K562 (cell line): ENCODE results near the gene TUBA4B. TPM values are rescaled to one million over a fixed set of nuclear protein-coding genes. Genes with fewer than 3 reads are reported as not detected.
A peak's percentile ranks its signal among the peaks of the same experiment; 100 is the strongest.

Experiments
- ATAC-seq: fragments of 200-7000 bp; cut with Tn5 transposase; 3 replicates; pipeline ENCODE4 v1.9.1; 2020; ENCODE audit warnings: moderate library complexity
- BruUV-seq: library from RNA; stranded (reverse); fragments of 400-500 nt; replicated peaks from 2 replicates; lab custom pipeline; 2021; lab: Mats Ljungman, UMichigan
- CTCF ChIA-PET: fragments of 300-600 bp; formaldehyde crosslinking; extraction: SDS; loops from one replicate; lab custom pipeline; 2021; ENCODE audit warnings: low intra/inter-chr PET ratio; lab: Yijun Ruan, JAX
- POLR2A ChIA-PET: fragments of 300-600, 350-650 bp; sonication (Branson Sonifier 250); formaldehyde crosslinking; extraction: SDS; loops from one replicate; lab custom pipeline; 2021; ENCODE audit warnings: antibody characterized with exemption, inconsistent platforms; lab: Yijun Ruan, JAX
- DNase-seq, 4 experiments: peaks; one replicate each; pipeline versions ENCODE4 v3.0.0 to v3.0.0-alpha.2; 2011 to 2018; ENCODE audit warnings: low spot score in 3 of 4, mixed read lengths in 3 of 4; ENCODE audit errors: extremely low read depth in 1 of 4
- FAIRE-seq: peaks from 2 replicates; lab custom pipeline; 2011; peaks lifted over from hg19 to GRCh38; lab: Jason Lieb, UNC
- H2AFZ ChIP-seq: 2 replicates; pipeline ENCODE4 v1.6.0; 2011; ENCODE audit warnings: low read depth, low read length, control low read depth, inconsistent platforms
- H3K27ac ChIP-seq: fragments of 200-600 bp; 3 replicates; pipeline ENCODE4 v1.8.0; 2011; ENCODE audit warnings: low read depth, mild to moderate bottlenecking, control low read depth, inconsistent platforms, low read length, moderate library complexity, mixed read lengths; ENCODE audit errors: extremely low read depth
- H3K27me3 ChIP-seq, 2 experiments: fragments of 300-600 bp in 1 of 2; 2 replicates in 1 of 2; 3 replicates in 1 of 2; pipeline versions ENCODE4 v1.6.0 to v1.8.0; 2011; ENCODE audit warnings: inconsistent platforms in 2 of 2, low read length in 2 of 2, mild to moderate bottlenecking in 1 of 2, mixed read lengths in 1 of 2, moderate library complexity in 1 of 2; ENCODE audit not compliant: control insufficient read depth in 2 of 2, insufficient read depth in 2 of 2
- H3K36me3 ChIP-seq: fragments of 300-600 bp; 3 replicates; pipeline ENCODE4 v1.8.0; 2011; ENCODE audit warnings: mild to moderate bottlenecking, low read length, inconsistent platforms; ENCODE audit not compliant: control insufficient read depth, insufficient read depth
- H3K4me1 ChIP-seq, 2 experiments: fragments of 200-600 bp in 1 of 2; replicated peaks in 1 of 2; 2 replicates in 1 of 2; 3 replicates in 1 of 2; pipeline versions ENCODE4 v1.5.1 to v1.8.0; 2011; ENCODE audit warnings: inconsistent platforms in 2 of 2, low read length in 2 of 2, mild to moderate bottlenecking in 1 of 2, mixed read lengths in 1 of 2, moderate library complexity in 1 of 2; ENCODE audit not compliant: control insufficient read depth in 2 of 2, insufficient read depth in 2 of 2
- H3K4me2 ChIP-seq: 2 replicates; pipeline ENCODE4 v1.6.1; 2011; ENCODE audit warnings: low read length, control low read depth, inconsistent platforms, mixed read lengths; ENCODE audit not compliant: insufficient read depth
- H3K4me3 ChIP-seq: fragments of 200-600 bp; sonication (generic), shearing (Covaris generic); 2 replicates; pipeline ENCODE4 v1.5.1; 2016; ENCODE audit warnings: control low read depth, inconsistent platforms
- H3K79me2 ChIP-seq: fragments of 200-600 bp; 3 replicates; pipeline ENCODE4 v1.8.0; 2011; ENCODE audit warnings: low read length, inconsistent platforms; ENCODE audit not compliant: control insufficient read depth, insufficient read depth
- H3K9ac ChIP-seq, 2 experiments: 2 replicates each; pipeline versions ENCODE4 v1.6.0 to v1.6.1; 2011; ENCODE audit warnings: low read depth in 2 of 2, low read length in 2 of 2, control low read depth in 1 of 2, inconsistent platforms in 1 of 2, mild to moderate bottlenecking in 1 of 2, mixed read lengths in 1 of 2; ENCODE audit not compliant: insufficient read depth in 1 of 2
- H3K9me1 ChIP-seq: one replicate; pipeline ENCODE4 v1.6.0; 2011; ENCODE audit warnings: inconsistent platforms, mild to moderate bottlenecking, low read length, moderate library complexity; ENCODE audit not compliant: control insufficient read depth, insufficient read depth
- H3K9me3 ChIP-seq: replicated peaks from 2 replicates; pipeline ENCODE4 v1.5.1; 2011; ENCODE audit warnings: low read depth, low read length, inconsistent platforms; ENCODE audit not compliant: control insufficient read depth, insufficient read depth
- H4K20me1 ChIP-seq: replicated peaks from 2 replicates; pipeline ENCODE4 v1.6.1; 2011; ENCODE audit warnings: low read length, inconsistent platforms, mixed read lengths; ENCODE audit not compliant: control insufficient read depth, insufficient read depth
- BCOR ChIP-seq: fragments of 450-650 bp; IDR thresholded peaks from 2 replicates; pipeline ENCODE4 v1.6.1; 2016
- CBFA2T3 ChIP-seq: fragments of 450-650 bp; IDR thresholded peaks from 2 replicates; pipeline ENCODE4 v1.6.1; 2017
- EGR1 ChIP-seq: fragments of 450-650 bp; conservative IDR thresholded peaks from 2 replicates; pipeline ENCODE4 v1.6.1; 2017; ENCODE audit warnings: mild to moderate bottlenecking
- JUN ChIP-seq, 2 experiments: sonication (generic) in 1 of 2; formaldehyde crosslinking in 1 of 2; IDR thresholded peaks; 2 replicates each; pipeline versions ENCODE4 v1.6.1 to v1.8.0; 2012 to 2022; ENCODE audit warnings: borderline replicate concordance in 2 of 2, mild to moderate bottlenecking in 2 of 2, improper control_type of control experiment in 1 of 2, low read depth in 1 of 2, low read length in 1 of 2, missing genetic modification reagents in 1 of 2
- PHTF2 ChIP-seq: fragments of 250-450 bp; sonication (Bioruptor Pico); IDR thresholded peaks from 2 replicates; pipeline ENCODE4 v1.5.0; 2021; ENCODE audit warnings: mild to moderate bottlenecking
- SMARCC2 ChIP-seq: fragments of 450-650 bp; IDR thresholded peaks from 2 replicates; pipeline ENCODE4 v1.6.1; 2017; ENCODE audit warnings: antibody characterized with exemption, moderate library complexity, mild to moderate bottlenecking, low read depth
- ZBTB7A ChIP-seq: IDR thresholded peaks from 2 replicates; pipeline ENCODE4 v1.6.1; 2011; ENCODE audit warnings: low read depth, mild to moderate bottlenecking, low read length, moderate library complexity, borderline replicate concordance; ENCODE audit not compliant: control insufficient read depth
- ZKSCAN3 ChIP-seq: fragments of 250-450 bp; sonication (Bioruptor Pico); IDR thresholded peaks from 2 replicates; pipeline ENCODE4 v1.4.0; 2020
- WGBS: fragments of 100-300 bp; shearing (Covaris generic); methylation state at CpG from one replicate; pipeline ENCODE4 v1.1.6; 2016; ENCODE audit warnings: low coverage, mixed read lengths; ENCODE audit not compliant: insufficient coverage; ENCODE audit errors: missing lambda C conversion rate; 5-methylcytosine and 5-hydroxymethylcytosine counted together
- in situ Hi-C: fragments of 300-500 bp; cut with MboI; formaldehyde crosslinking; loops from 4 replicates; pipeline ENCODE4 v1.15.0; 2018; ENCODE audit warnings: inconsistent platforms, mixed read lengths
- intact Hi-C: fragments of 100-400 bp; cut with micrococcal nuclease; formaldehyde crosslinking; loops from 2 replicates; pipeline ENCODE4 v1.14.2; 2022
- polyA plus RNA-seq, 8 experiments: library from polyadenylated mRNA; depleted of rRNA in 4 of 8; stranded (reverse) in 5 of 8; unstranded in 3 of 8; fragments of >200 nt; fragmentation: Nextera tagmentation in 2 of 8; fragmentation: Illumina TruSeq in 1 of 8; extraction: Ambion mirVana in 2 of 8; extraction: Trizol in 1 of 8; gene quantifications; 2 replicates each; pipeline versions ENCODE4 v1.2.1 to v1.2.3, GENCODE V29; 2011 to 2014; ENCODE audit warnings: inconsistent platforms in 1 of 8, missing spikeins in 1 of 8
- total RNA-seq, 7 experiments: library from RNA; depleted of rRNA in 6 of 7; stranded (reverse); fragments of >200 nt in 6 of 7; fragmentation: Illumina TruSeq in 2 of 7; extraction: Trizol in 2 of 7; gene quantifications; 2 replicates each; pipeline versions ENCODE4 v1.2.1 to v1.2.3, GENCODE V29; 2011 to 2021; ENCODE audit warnings: low replicate concordance in 1 of 7
- TF ChIP-seq, protein P1 (sequence below): sonication (generic); formaldehyde crosslinking; IDR thresholded peaks from 2 replicates; pipeline ENCODE4 v1.8.0; 2022; ENCODE audit warnings: mild to moderate bottlenecking, missing genetic modification reagents
- TF ChIP-seq, protein P2 (sequence below): sonication (generic); formaldehyde crosslinking; IDR thresholded peaks from 2 replicates; pipeline ENCODE4 v1.8.1; 2023; ENCODE audit warnings: mild to moderate bottlenecking, missing genetic modification reagents
- TF ChIP-seq, protein P3 (sequence below): fragments of 250-450 bp; sonication (Bioruptor Pico); IDR thresholded peaks from 2 replicates; pipeline ENCODE4 v1.9.0; 2021; ENCODE audit warnings: mild to moderate bottlenecking, inconsistent platforms

Gene TUBA4B
- total and polyA plus RNA-seq, 9 of the 15 experiments (the other 6 are each of a cell fraction or from before 2014, with no cell fraction given) = 0.04 TPM; not detected in 8

DNA sequence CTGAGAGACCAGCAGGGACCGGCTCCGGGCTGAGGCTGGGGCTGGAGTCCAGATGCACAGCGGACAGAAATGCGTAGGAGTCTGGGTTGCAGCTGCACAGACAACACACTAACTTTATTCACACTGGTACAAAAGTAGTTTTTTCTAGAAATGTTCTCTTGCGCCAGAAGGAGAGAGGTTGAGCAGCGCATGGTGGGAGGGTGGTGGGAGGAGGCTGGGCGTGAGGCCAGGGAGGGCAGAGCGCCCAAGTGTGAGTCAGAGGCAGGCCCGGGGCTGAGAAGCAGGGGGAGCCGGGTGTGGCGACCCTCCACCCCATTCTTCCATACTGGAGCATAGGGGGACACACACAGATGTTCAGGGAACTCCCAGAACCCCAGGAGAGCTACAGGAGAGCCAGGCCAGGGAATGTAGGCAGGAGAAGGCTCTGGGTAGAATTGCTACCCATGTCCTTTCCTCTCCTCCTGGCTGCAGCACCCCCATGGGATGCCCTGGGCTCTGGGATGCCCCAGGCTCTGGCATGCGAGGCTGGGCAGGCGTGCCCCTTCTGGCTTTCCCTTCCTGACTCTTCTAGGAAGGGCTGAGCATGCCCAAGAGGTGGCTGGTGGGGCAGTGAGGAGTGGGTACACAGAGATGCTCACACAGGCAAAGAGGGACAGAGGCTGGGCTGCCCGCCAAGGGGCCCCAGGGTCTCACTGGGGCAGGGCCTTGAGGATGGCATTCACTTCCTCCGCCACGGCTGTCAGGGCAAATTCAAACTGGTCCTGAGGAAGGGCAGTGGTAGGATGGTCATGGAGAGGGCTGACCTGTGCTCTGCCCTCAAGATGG, 36.7 kb downstream of the TUBA4B start:
- peaks cover 35 to 66% of the 10 kb centered on the region in 2 experiments for H3K4me1 ChIP-seq
- DNase-seq (peak in 1 of 4 experiments; percentile 24), ATAC-seq (no peak), FAIRE-seq (no peak)
- H3K36me3 ChIP-seq = no peaks in the 10 kb centered on the region
- no TSS peak for BruUV-seq
- in situ Hi-C loops = loop anchor here (5.0 kb wide), 1 partner anchor 117 kb away; the partner anchor contains the start of gene SLC23A3
- intact Hi-C loops = no loop called here
- H3K4me2 ChIP-seq = no peak overlapping the region
- no peak overlapping the region for H3K27ac ChIP-seq
- no peaks in the 10 kb centered on the region for H3K9me1 ChIP-seq
- ChIA-PET CTCF (no interaction called here), POLR2A (interaction anchor here (0.7 to 1.1 kb wide), 3 partner anchors 9 to 853 kb away, joined by 3 to 5 read pairs (median 4); partner anchors contain the start of gene DNAJB2)
- H3K79me2 ChIP-seq = no peaks in the 10 kb centered on the region
- WGBS = 58% methylated on average over 9 of the region's 16 CpGs
- H4K20me1 ChIP-seq = no peaks in the 10 kb centered on the region
- H3K4me3 ChIP-seq = no peak overlapping the region
- H2AFZ ChIP-seq = no peak overlapping the region
- no peaks in the 10 kb centered on the region for H3K9me3 ChIP-seq
- no peaks in the 10 kb centered on the region for H3K27me3 ChIP-seq
- 0 out of 4 replicates have a peak overlapping the region, but pooled peaks of 1 of the 2 experiments have one; percentile 39 for H3K9ac ChIP-seq
- TF ChIP-seq CBFA2T3 (0 out of 2 replicates have a peak, but pooled peaks have one; percentile 8), ZKSCAN3 (CRISPR knock-in tag) (no peak), PHTF2 (no peak), SMARCC2 (no peak), JUN (IDR thresholded peaks at IDR 0.05; ENCODE audit: borderline replicate concordance, low read depth, low read length) (no peak), JUN (CRISPR knock-in tag; IDR thresholded peaks at IDR 0.05; ENCODE audit: borderline replicate concordance) (no peak), EGR1 (peak; percentile 58; the same call in 1 of the 2 replicates), BCOR (0 out of 2 replicates have a peak, but pooled peaks have one; percentile 6), ZBTB7A (peak; percentile 72; the same call in 1 of the 2 replicates)
- TF ChIP-seq, protein P1, sequence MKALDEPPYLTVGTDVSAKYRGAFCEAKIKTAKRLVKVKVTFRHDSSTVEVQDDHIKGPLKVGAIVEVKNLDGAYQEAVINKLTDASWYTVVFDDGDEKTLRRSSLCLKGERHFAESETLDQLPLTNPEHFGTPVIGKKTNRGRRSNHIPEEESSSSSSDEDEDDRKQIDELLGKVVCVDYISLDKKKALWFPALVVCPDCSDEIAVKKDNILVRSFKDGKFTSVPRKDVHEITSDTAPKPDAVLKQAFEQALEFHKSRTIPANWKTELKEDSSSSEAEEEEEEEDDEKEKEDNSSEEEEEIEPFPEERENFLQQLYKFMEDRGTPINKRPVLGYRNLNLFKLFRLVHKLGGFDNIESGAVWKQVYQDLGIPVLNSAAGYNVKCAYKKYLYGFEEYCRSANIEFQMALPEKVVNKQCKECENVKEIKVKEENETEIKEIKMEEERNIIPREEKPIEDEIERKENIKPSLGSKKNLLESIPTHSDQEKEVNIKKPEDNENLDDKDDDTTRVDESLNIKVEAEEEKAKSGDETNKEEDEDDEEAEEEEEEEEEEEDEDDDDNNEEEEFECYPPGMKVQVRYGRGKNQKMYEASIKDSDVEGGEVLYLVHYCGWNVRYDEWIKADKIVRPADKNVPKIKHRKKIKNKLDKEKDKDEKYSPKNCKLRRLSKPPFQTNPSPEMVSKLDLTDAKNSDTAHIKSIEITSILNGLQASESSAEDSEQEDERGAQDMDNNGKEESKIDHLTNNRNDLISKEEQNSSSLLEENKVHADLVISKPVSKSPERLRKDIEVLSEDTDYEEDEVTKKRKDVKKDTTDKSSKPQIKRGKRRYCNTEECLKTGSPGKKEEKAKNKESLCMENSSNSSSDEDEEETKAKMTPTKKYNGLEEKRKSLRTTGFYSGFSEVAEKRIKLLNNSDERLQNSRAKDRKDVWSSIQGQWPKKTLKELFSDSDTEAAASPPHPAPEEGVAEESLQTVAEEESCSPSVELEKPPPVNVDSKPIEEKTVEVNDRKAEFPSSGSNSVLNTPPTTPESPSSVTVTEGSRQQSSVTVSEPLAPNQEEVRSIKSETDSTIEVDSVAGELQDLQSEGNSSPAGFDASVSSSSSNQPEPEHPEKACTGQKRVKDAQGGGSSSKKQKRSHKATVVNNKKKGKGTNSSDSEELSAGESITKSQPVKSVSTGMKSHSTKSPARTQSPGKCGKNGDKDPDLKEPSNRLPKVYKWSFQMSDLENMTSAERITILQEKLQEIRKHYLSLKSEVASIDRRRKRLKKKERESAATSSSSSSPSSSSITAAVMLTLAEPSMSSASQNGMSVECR = no peak
- TF ChIP-seq, protein P2, sequence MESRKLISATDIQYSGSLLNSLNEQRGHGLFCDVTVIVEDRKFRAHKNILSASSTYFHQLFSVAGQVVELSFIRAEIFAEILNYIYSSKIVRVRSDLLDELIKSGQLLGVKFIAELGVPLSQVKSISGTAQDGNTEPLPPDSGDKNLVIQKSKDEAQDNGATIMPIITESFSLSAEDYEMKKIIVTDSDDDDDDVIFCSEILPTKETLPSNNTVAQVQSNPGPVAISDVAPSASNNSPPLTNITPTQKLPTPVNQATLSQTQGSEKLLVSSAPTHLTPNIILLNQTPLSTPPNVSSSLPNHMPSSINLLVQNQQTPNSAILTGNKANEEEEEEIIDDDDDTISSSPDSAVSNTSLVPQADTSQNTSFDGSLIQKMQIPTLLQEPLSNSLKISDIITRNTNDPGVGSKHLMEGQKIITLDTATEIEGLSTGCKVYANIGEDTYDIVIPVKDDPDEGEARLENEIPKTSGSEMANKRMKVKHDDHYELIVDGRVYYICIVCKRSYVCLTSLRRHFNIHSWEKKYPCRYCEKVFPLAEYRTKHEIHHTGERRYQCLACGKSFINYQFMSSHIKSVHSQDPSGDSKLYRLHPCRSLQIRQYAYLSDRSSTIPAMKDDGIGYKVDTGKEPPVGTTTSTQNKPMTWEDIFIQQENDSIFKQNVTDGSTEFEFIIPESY (CRISPR knock-in tag) = peak; percentile 78
- TF ChIP-seq, protein P3, sequence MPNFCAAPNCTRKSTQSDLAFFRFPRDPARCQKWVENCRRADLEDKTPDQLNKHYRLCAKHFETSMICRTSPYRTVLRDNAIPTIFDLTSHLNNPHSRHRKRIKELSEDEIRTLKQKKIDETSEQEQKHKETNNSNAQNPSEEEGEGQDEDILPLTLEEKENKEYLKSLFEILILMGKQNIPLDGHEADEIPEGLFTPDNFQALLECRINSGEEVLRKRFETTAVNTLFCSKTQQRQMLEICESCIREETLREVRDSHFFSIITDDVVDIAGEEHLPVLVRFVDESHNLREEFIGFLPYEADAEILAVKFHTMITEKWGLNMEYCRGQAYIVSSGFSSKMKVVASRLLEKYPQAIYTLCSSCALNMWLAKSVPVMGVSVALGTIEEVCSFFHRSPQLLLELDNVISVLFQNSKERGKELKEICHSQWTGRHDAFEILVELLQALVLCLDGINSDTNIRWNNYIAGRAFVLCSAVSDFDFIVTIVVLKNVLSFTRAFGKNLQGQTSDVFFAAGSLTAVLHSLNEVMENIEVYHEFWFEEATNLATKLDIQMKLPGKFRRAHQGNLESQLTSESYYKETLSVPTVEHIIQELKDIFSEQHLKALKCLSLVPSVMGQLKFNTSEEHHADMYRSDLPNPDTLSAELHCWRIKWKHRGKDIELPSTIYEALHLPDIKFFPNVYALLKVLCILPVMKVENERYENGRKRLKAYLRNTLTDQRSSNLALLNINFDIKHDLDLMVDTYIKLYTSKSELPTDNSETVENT (CRISPR knock-in tag) = no peak
